Measurements from ENCODE around the gene ARHGAP18.

GRCh38 chr6:129655334-129655733 lies 54.6 kb downstream of the ARHGAP18 start:
- TF ChIP-seq RELA (CRISPR knock-in tag; IDR thresholded peaks at IDR 0.05): no peak
- no peak for TF ChIP-seq HNRNPH1 (optimal IDR thresholded peaks at IDR 0.05; ENCODE audit: low read depth, low read length)
- TF ChIP-seq KDM5A (IDR thresholded peaks at IDR 0.05; ENCODE audit: borderline replicate concordance, low read length): no peak
- TF ChIP-seq GFI1 (CRISPR knock-in tag; IDR thresholded peaks at IDR 0.05; ENCODE audit: borderline replicate concordance): no peak
- TF ChIP-seq HOXA7 (CRISPR knock-in tag; IDR thresholded peaks at IDR 0.05): no peak
- no peak for TF ChIP-seq HDAC2 (CRISPR knock-in tag; IDR thresholded peaks at IDR 0.05)
- TF ChIP-seq THYN1 (CRISPR knock-in tag; IDR thresholded peaks at IDR 0.05; ENCODE audit: borderline replicate concordance, low read depth): no peak
- no peak for TF ChIP-seq ZNF354B (CRISPR knock-in tag; IDR thresholded peaks at IDR 0.05)
- no peak for TF ChIP-seq ATF1 (CRISPR knock-in tag; IDR thresholded peaks at IDR 0.05)
- no peak for TF ChIP-seq CTCF (CRISPR knock-in tag; IDR thresholded peaks at IDR 0.05)
- TF ChIP-seq POLR2AphosphoS2 (IDR thresholded peaks at IDR 0.05; ENCODE audit: low read depth, low read length): no peak
- TF ChIP-seq ZBTB7A (CRISPR knock-in tag; IDR thresholded peaks at IDR 0.05): no peak
- no peak for TF ChIP-seq CERS6 (CRISPR knock-in tag; IDR thresholded peaks at IDR 0.05)
